Breast epithelium (tissue), 4 donors: Measurements from ENCODE around the gene GADL1. TPM values are rescaled to one million over a fixed set of nuclear protein-coding genes. Genes with fewer than 3 reads are reported as not detected.

ENCODE experiments used
- DNase-seq, 2 donors: peaks; one replicate each; pipeline ENCODE4 v3.0.0-alpha.2; 2019; ENCODE audit warnings: low spot score in 2 of 2
- H3K27ac ChIP-seq, 2 donors: fragments of 200-600 bp; sonication (generic) in 1 of 2; one replicate each; pipeline ENCODE4 v1.5.1; 2016 to 2019; ENCODE audit warnings: mild to moderate bottlenecking in 1 of 2
- H3K27me3 ChIP-seq, 2 donors: fragments of 200-600 bp; sonication (generic) in 1 of 2; one replicate each; pipeline versions ENCODE4 v1.5.1 to v1.6.0; 2017 to 2019; ENCODE audit warnings: control low read depth in 1 of 2, mild to moderate bottlenecking in 1 of 2
- H3K36me3 ChIP-seq: fragments of 200-600 bp; one replicate; pipeline ENCODE4 v1.5.1; 2019
- H3K4me1 ChIP-seq, 2 donors: fragments of 200-600 bp; sonication (generic); one replicate each; pipeline ENCODE4 v1.5.1; 2016 to 2019; ENCODE audit warnings: control low read depth in 1 of 2
- H3K4me3 ChIP-seq, 3 donors: fragments of 200-600 bp; sonication (generic); 1 replicate in 2 of 3; 2 replicates in 1 of 3; pipeline ENCODE4 v1.5.1; 2016 to 2019; ENCODE audit warnings: mild to moderate bottlenecking in 3 of 3, moderate library complexity in 2 of 3
- H3K9me3 ChIP-seq, 2 donors: fragments of 200-600 bp; sonication (generic) in 1 of 2; one replicate each; pipeline ENCODE4 v1.5.1; 2016 to 2019; ENCODE audit warnings: control low read depth in 1 of 2
- CTCF ChIP-seq, 3 donors: fragments of 450-650 bp; IDR thresholded peaks; one replicate each; pipeline ENCODE4 v1.5.1; 2016 to 2017; ENCODE audit warnings: antibody characterized with exemption in 3 of 3, mild to moderate bottlenecking in 3 of 3, moderate library complexity in 3 of 3
- POLR2A ChIP-seq: fragments of 450-650 bp; IDR thresholded peaks from one replicate; pipeline ENCODE4 v1.6.1; 2016; ENCODE audit warnings: antibody characterized with exemption, mild to moderate bottlenecking, moderate library complexity
- POLR2AphosphoS5 ChIP-seq, 3 donors: sonication (generic); formaldehyde crosslinking; IDR thresholded peaks; one replicate each; pipeline ENCODE4 v1.6.1; 2017; ENCODE audit warnings: antibody characterized with exemption in 3 of 3
- intact Hi-C: fragments of 100-400 bp; cut with DNase I; formaldehyde crosslinking; loops from one replicate; pipeline ENCODE4 v1.15.1; 2023; ENCODE audit warnings: low total_unique reads
- total RNA-seq, 3 donors: library from RNA; depleted of rRNA; stranded (reverse); fragments of >200 nt; gene quantifications; one replicate each; pipeline ENCODE4 v1.1.0, GENCODE V29; 2016

The GADL1 gene
- total RNA-seq, 3 donors from 2014 or later = not detected

- Histone ChIP-seq H3K4me1 (no peaks in the 10 kb centered on the region), H3K27ac (no peak overlapping the region), H3K9me3 (no peaks in the 10 kb centered on the region), H3K27me3 (no peaks in the 10 kb centered on the region), H3K36me3 (no peaks in the 10 kb centered on the region), H3K4me3 (no peak overlapping the region)
- no peak for DNase-seq
- no peak for TF ChIP-seq CTCF (IDR thresholded peaks at IDR 0.05)
- no peak for TF ChIP-seq POLR2AphosphoS5 (IDR thresholded peaks at IDR 0.05)
- TF ChIP-seq POLR2A = no peak
- intact Hi-C loops = no loop called here
These were observed 138.2 kb downstream of the GADL1 start for GRCh38 chr3:30756218-30756617.

GRCh38 chr3:30754426-30754825, 140.0 kb downstream of the GADL1 start:
- intact Hi-C loops = no loop called here

GRCh38 chr3:30753766-30754165, 140.7 kb downstream of the GADL1 start:
- Histone ChIP-seq H3K4me1 (no peaks in the 10 kb centered on the region), H3K27ac (no peak overlapping the region), H3K9me3 (no peaks in the 10 kb centered on the region), H3K4me3 (no peak overlapping the region), H3K36me3 (no peaks in the 10 kb centered on the region), H3K27me3 (no peaks in the 10 kb centered on the region)
- TF ChIP-seq POLR2A (no peak), POLR2AphosphoS5 (IDR thresholded peaks at IDR 0.05) (no peak)
- intact Hi-C loops = no loop called here
- no peak for DNase-seq

More at GRCh38 chr3:30754426-30754825, 140.0 kb downstream of the GADL1 start:
- H3K27ac ChIP-seq = no peak overlapping the region
- H3K4me3 ChIP-seq = no peak overlapping the region
- H3K9me3 ChIP-seq = no peaks in the 10 kb centered on the region
- TF ChIP-seq CTCF (IDR thresholded peaks at IDR 0.05) = no peak
- no peak for TF ChIP-seq POLR2AphosphoS5 (IDR thresholded peaks at IDR 0.05)
- no peak for TF ChIP-seq POLR2A
- H3K36me3 ChIP-seq = no peaks in the 10 kb centered on the region
- DNase-seq = no peak
- H3K27me3 ChIP-seq = no peaks in the 10 kb centered on the region
- H3K4me1 ChIP-seq = no peaks in the 10 kb centered on the region

- Histone ChIP-seq H3K9me3 (no peaks in the 10 kb centered on the region), H3K27ac (no peak overlapping the region), H3K36me3 (no peaks in the 10 kb centered on the region), H3K27me3 (no peaks in the 10 kb centered on the region), H3K4me1 (no peaks in the 10 kb centered on the region), H3K4me3 (no peak overlapping the region)
- TF ChIP-seq POLR2A (no peak), POLR2AphosphoS5 (IDR thresholded peaks at IDR 0.05) (no peak), CTCF (IDR thresholded peaks at IDR 0.05) (no peak)
- intact Hi-C loops = no loop called here
- DNase-seq = no peak
These were observed 141.5 kb downstream of the GADL1 start for GRCh38 chr3:30752970-30753369.

- H3K27me3 ChIP-seq = no peaks in the 10 kb centered on the region
- no peaks in the 10 kb centered on the region for H3K9me3 ChIP-seq
- no peaks in the 10 kb centered on the region for H3K4me1 ChIP-seq
- intact Hi-C loops = no loop called here
- no peak for DNase-seq
- no peaks in the 10 kb centered on the region for H3K36me3 ChIP-seq
- TF ChIP-seq CTCF (IDR thresholded peaks at IDR 0.05) (no peak), POLR2AphosphoS5 (IDR thresholded peaks at IDR 0.05) (no peak), POLR2A (no peak)
- H3K27ac ChIP-seq = no peak overlapping the region
- H3K4me3 ChIP-seq = no peak overlapping the region
These were observed 142.0 kb downstream of the GADL1 start for GRCh38 chr3:30752491-30752890.
